ENCODE data around the gene WDR45B.

- TF ChIP-seq EZH2 (IDR thresholded peaks at IDR 0.05): no peak
- no peak for TF ChIP-seq POLR2AphosphoS5 (IDR thresholded peaks at IDR 0.05; ENCODE audit: borderline replicate concordance, low read depth, low read length)
- no peak for TF ChIP-seq FOXP2 (optimal IDR thresholded peaks at IDR 0.05; ENCODE audit: control extremely low read depth, extremely low read length, insufficient read depth)
Measured at GRCh38 chr17:82639628-82640027, 8.6 kb downstream of the WDR45B start.
